Measurements from ENCODE around the gene NLRP10. TPM values are rescaled to one million over a fixed set of nuclear protein-coding genes. Genes with fewer than 3 reads are reported as not detected.

NLRP10 gene
- total RNA-seq, 2 donors from 2014 or later = 0.15 TPM; not detected in 1

- no peaks in the 10 kb centered on the region for H3K9me3 Mint-ChIP-seq
- TF ChIP-seq CTCF (conservative IDR thresholded peaks at IDR 0.05) = no peak
- H3K27me3 Mint-ChIP-seq (ENCODE audit: insufficient read depth) = peaks cover 1% of the 10 kb centered on the region
- Histone ChIP-seq H3K27ac (ENCODE audit: low read depth, low read length) (no peak overlapping the region), H3K36me3 (ENCODE audit: control insufficient read depth, insufficient read depth, low read length) (peaks cover 19% of the 10 kb centered on the region), H3K27me3 (ENCODE audit: control insufficient read depth, insufficient read depth, low read length, poor library complexity, severe bottlenecking) (no peaks in the 10 kb centered on the region), H3K9ac (ENCODE audit: extremely low read depth, low read length, poor library complexity, severe bottlenecking) (no peak overlapping the region), H3K4me3 (ENCODE audit: low read length) (no peak overlapping the region), H3K4me1 (ENCODE audit: control insufficient read depth, insufficient read depth, low read length) (no peaks in the 10 kb centered on the region), H3K9me3 (ENCODE audit: control insufficient read depth, low read length) (no peaks in the 10 kb centered on the region)
- H3K4me1 Mint-ChIP-seq = no peaks in the 10 kb centered on the region
- peaks cover 14% of the 10 kb centered on the region for H3K36me3 Mint-ChIP-seq (ENCODE audit: low read depth)
- no peak overlapping the region for H3K27ac Mint-ChIP-seq
- peak; percentile 49 for DNase-seq
- H3K4me3 Mint-ChIP-seq = no peak overlapping the region
- 93% methylated on average over 6 to 7 of the region's 7 CpGs for WGBS, 2 experiments (ENCODE audit: insufficient coverage in 1 of 2, insufficient read length in 1 of 2)
Observed at GRCh38 chr11:8003187-8003586, 37.9 kb upstream of the NLRP10 start.

- peaks cover 18% of the 10 kb centered on the region for H3K36me3 Mint-ChIP-seq (ENCODE audit: low read depth)
- peak; percentile 32 for DNase-seq
- H3K27ac Mint-ChIP-seq = no peak overlapping the region
- H3K27ac ChIP-seq (ENCODE audit: low read depth, low read length) = no peak overlapping the region
- no peak overlapping the region for H3K4me3 Mint-ChIP-seq
- no peaks in the 10 kb centered on the region for H3K9me3 Mint-ChIP-seq
- H3K4me1 ChIP-seq (ENCODE audit: control insufficient read depth, insufficient read depth, low read length) = no peaks in the 10 kb centered on the region
- WGBS, 2 experiments (ENCODE audit: insufficient coverage in 1 of 2, insufficient read length in 1 of 2) = 88 to 94% methylated on average over 1 of the region's 1 CpG
- no peak overlapping the region for H3K4me3 ChIP-seq (ENCODE audit: low read length)
- H3K27me3 Mint-ChIP-seq (ENCODE audit: insufficient read depth) = peaks cover 1% of the 10 kb centered on the region
- TF ChIP-seq CTCF (conservative IDR thresholded peaks at IDR 0.05) = no peak
- H3K36me3 ChIP-seq (ENCODE audit: control insufficient read depth, insufficient read depth, low read length) = peaks cover 25% of the 10 kb centered on the region
- no peaks in the 10 kb centered on the region for H3K9me3 ChIP-seq (ENCODE audit: control insufficient read depth, low read length)
- no peaks in the 10 kb centered on the region for H3K4me1 Mint-ChIP-seq
- H3K9ac ChIP-seq (ENCODE audit: extremely low read depth, low read length, poor library complexity, severe bottlenecking) = no peak overlapping the region
- no peaks in the 10 kb centered on the region for H3K27me3 ChIP-seq (ENCODE audit: control insufficient read depth, insufficient read depth, low read length, poor library complexity, severe bottlenecking)
Observed at GRCh38 chr11:8002676-8003075, 37.4 kb upstream of the NLRP10 start.

- Histone ChIP-seq H3K9ac (ENCODE audit: extremely low read depth, low read length, poor library complexity, severe bottlenecking) (no peak overlapping the region), H3K9me3 (ENCODE audit: control insufficient read depth, low read length) (no peaks in the 10 kb centered on the region), H3K27ac (ENCODE audit: low read depth, low read length) (no peak overlapping the region), H3K27me3 (ENCODE audit: control insufficient read depth, insufficient read depth, low read length, poor library complexity, severe bottlenecking) (no peaks in the 10 kb centered on the region), H3K4me3 (ENCODE audit: low read length) (no peak overlapping the region), H3K4me1 (ENCODE audit: control insufficient read depth, insufficient read depth, low read length) (no peaks in the 10 kb centered on the region), H3K36me3 (ENCODE audit: control insufficient read depth, insufficient read depth, low read length) (peaks cover 47% of the 10 kb centered on the region)
- no peak for DNase-seq
- Mint-ChIP-seq H3K4me3 (no peak overlapping the region), H3K27me3 (ENCODE audit: insufficient read depth) (peaks cover 1% of the 10 kb centered on the region), H3K36me3 (ENCODE audit: low read depth) (peaks cover 41% of the 10 kb centered on the region), H3K9me3 (no peaks in the 10 kb centered on the region), H3K4me1 (no peaks in the 10 kb centered on the region), H3K27ac (no peak overlapping the region)
- no peak for TF ChIP-seq CTCF (conservative IDR thresholded peaks at IDR 0.05)
- WGBS, 2 experiments (ENCODE audit: insufficient coverage in 1 of 2, insufficient read length in 1 of 2) = 84 to 85% methylated on average over 4 of the region's 5 CpGs
Observed at GRCh38 chr11:8000390-8000789, 35.1 kb upstream of the NLRP10 start.

Data from endodermal cell (in vitro differentiated cells).